CD14-positive monocyte (primary cell): ENCODE measurements around the gene INO80C. TPM values are rescaled to one million over a fixed set of nuclear protein-coding genes. Genes with fewer than 3 reads are reported as not detected.

Source experiments
- DNase-seq, 3 donors: peaks; one replicate each; pipeline ENCODE4 v3.0.0-alpha.2; 2011 to 2022
- H2AFZ ChIP-seq: 2 replicates; pipeline ENCODE4 v1.6.0; 2012; ENCODE audit warnings: mild to moderate bottlenecking, low read depth, low read length, inconsistent platforms; ENCODE audit not compliant: insufficient read depth, poor library complexity, severe bottlenecking
- H3K27ac ChIP-seq, 2 donors: 1 replicate in 1 of 2; 2 replicates in 1 of 2; pipeline ENCODE4 v1.5.1; 2012 to 2013; ENCODE audit warnings: low read length in 2 of 2, control low read depth in 1 of 2, inconsistent platforms in 1 of 2, low read depth in 1 of 2, mild to moderate bottlenecking in 1 of 2
- H3K27me3 ChIP-seq, 2 donors: one replicate each; pipeline versions ENCODE4 v1.6.0 to v1.6.1; 2011 to 2013; ENCODE audit warnings: low read length in 2 of 2; ENCODE audit not compliant: control insufficient read depth in 2 of 2, insufficient read depth in 2 of 2
- H3K36me3 ChIP-seq, 2 donors: replicated peaks in 1 of 2; 1 replicate in 1 of 2; 2 replicates in 1 of 2; pipeline versions ENCODE4 v1.5.1 to v1.6.1; 2012 to 2013; ENCODE audit warnings: low read length in 2 of 2, control low read depth in 1 of 2, inconsistent platforms in 1 of 2, mild to moderate bottlenecking in 1 of 2; ENCODE audit not compliant: insufficient read depth in 2 of 2, control insufficient read depth in 1 of 2
- H3K4me1 ChIP-seq, 2 donors: 1 replicate in 1 of 2; 2 replicates in 1 of 2; pipeline versions ENCODE4 v1.5.1 to v1.6.1; 2012 to 2013; ENCODE audit warnings: low read length in 2 of 2, control low read depth in 1 of 2, inconsistent platforms in 1 of 2, mild to moderate bottlenecking in 1 of 2, moderate library complexity in 1 of 2; ENCODE audit not compliant: insufficient read depth in 2 of 2, control insufficient read depth in 1 of 2
- H3K4me2 ChIP-seq: replicated peaks from 2 replicates; pipeline ENCODE3; 2012; ENCODE audit warnings: low read length, moderate library complexity, mild to moderate bottlenecking; ENCODE audit not compliant: poor library complexity, severe bottlenecking; ENCODE audit errors: extremely low read depth
- H3K4me3 ChIP-seq, 3 experiments: fragments of 200-600 bp in 1 of 3; sonication (generic) in 1 of 3; replicated peaks in 1 of 3; 1 replicate in 2 of 3; 2 replicates in 1 of 3; pipeline ENCODE4 v1.5.1; 2011 to 2013; ENCODE audit warnings: low read length in 3 of 3, mild to moderate bottlenecking in 3 of 3, control low read depth in 2 of 3, low read depth in 2 of 3, inconsistent platforms in 1 of 3, moderate library complexity in 1 of 3
- H3K79me2 ChIP-seq: 2 replicates; pipeline ENCODE4 v1.6.0; 2012; ENCODE audit warnings: mild to moderate bottlenecking, control low read depth, inconsistent platforms, low read length, moderate library complexity; ENCODE audit not compliant: insufficient read depth
- H3K9ac ChIP-seq: 2 replicates; pipeline ENCODE4 v1.6.0; 2017; ENCODE audit warnings: low read length, mild to moderate bottlenecking; ENCODE audit not compliant: insufficient read depth, poor library complexity, severe bottlenecking
- H3K9me3 ChIP-seq, 2 donors: replicated peaks in 1 of 2; 1 replicate in 1 of 2; 2 replicates in 1 of 2; pipeline versions ENCODE4 v1.5.1 to v1.6.1; 2012 to 2013; ENCODE audit warnings: low read length in 2 of 2, control low read depth in 1 of 2; ENCODE audit not compliant: control insufficient read depth in 1 of 2, insufficient read depth in 1 of 2
- H4K20me1 ChIP-seq: 2 replicates; pipeline ENCODE4 v1.6.0; 2012; ENCODE audit warnings: mild to moderate bottlenecking, low read length, control low read depth, moderate library complexity; ENCODE audit not compliant: insufficient read depth
- H3K27ac Mint-ChIP-seq, 7 donors: one replicate each; pipeline ENCODE4 v1.8.0; 2020; ENCODE audit warnings: mild to moderate bottlenecking in 7 of 7, mixed read lengths in 7 of 7, moderate library complexity in 6 of 7, inconsistent platforms in 2 of 7
- H3K27me3 Mint-ChIP-seq, 3 donors: one replicate each; pipeline ENCODE4 v1.8.0; 2021 to 2022; ENCODE audit warnings: low read depth in 3 of 3, mild to moderate bottlenecking in 3 of 3, mixed read lengths in 3 of 3, moderate library complexity in 3 of 3, inconsistent platforms in 1 of 3
- H3K36me3 Mint-ChIP-seq, 2 donors: one replicate each; pipeline ENCODE4 v1.8.0; 2020; ENCODE audit warnings: mixed read lengths in 2 of 2, inconsistent platforms in 1 of 2, mild to moderate bottlenecking in 1 of 2
- H3K4me1 Mint-ChIP-seq: one replicate; pipeline ENCODE4 v1.8.0; 2020; ENCODE audit warnings: mild to moderate bottlenecking, mixed read lengths
- H3K4me3 Mint-ChIP-seq, 2 donors: one replicate each; pipeline ENCODE4 v1.8.0; 2020; ENCODE audit warnings: mild to moderate bottlenecking in 2 of 2, mixed read lengths in 2 of 2, moderate library complexity in 1 of 2
- H3K9me3 Mint-ChIP-seq, 7 donors: one replicate each; pipeline ENCODE4 v1.8.0; 2020 to 2022; ENCODE audit warnings: mixed read lengths in 7 of 7, mild to moderate bottlenecking in 6 of 7, moderate library complexity in 6 of 7, inconsistent platforms in 2 of 7
- WGBS: methylation state at CpG from one replicate; pipeline ENCODE4 v1.1.5; 2013; ENCODE audit warnings: missing lambda C conversion rate; ENCODE audit not compliant: insufficient coverage; 5-methylcytosine and 5-hydroxymethylcytosine counted together
- intact Hi-C, 2 donors: fragments of 100-400 bp; cut with micrococcal nuclease; formaldehyde crosslinking; loops; one replicate each; pipeline versions ENCODE4 v1.15.0 to v1.15.1; 2023
- polyA plus RNA-seq, 3 donors: library from polyadenylated mRNA; depleted of rRNA in 1 of 3; unstranded in 2 of 3; stranded (reverse) in 1 of 3; fragments of 300-500 nt in 2 of 3; fragments of >200 nt in 1 of 3; fragmentation: Illumina TruSeq in 2 of 3; gene quantifications; 1 replicate in 2 of 3; 2 replicates in 1 of 3; pipeline ENCODE4 v1.2.3, GENCODE V29; 2012 to 2021
- TF ChIP-seq, protein P1 (sequence below): fragments of 200-600 bp; IDR thresholded peaks from one replicate; pipeline ENCODE4 v1.8.0; 2022; ENCODE audit warnings: antibody characterized with exemption, mild to moderate bottlenecking

Gene INO80C
- polyA plus RNA-seq, 3 donors = 17.7 to 27.9 (median 22.3) TPM

DNA sequence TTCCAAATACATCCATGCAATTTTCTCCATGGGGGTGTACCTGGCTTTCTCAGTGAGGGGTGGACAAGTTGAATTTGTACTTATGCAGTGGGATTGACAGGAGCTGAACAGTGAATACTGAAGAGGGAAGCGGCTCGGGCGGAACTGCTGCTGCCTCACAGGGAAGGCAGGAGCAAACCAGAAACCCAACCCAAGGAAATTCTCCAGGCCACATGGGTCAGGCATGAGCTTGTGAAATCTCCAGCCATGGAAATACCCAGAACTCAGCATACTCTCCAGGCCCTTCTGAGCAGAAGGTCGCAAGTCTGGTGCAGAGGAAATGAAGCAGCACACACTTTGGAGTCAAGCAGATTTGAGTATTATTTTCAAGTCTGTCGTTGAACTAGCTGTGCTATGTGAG, 26.5 kb upstream of the INO80C start:
- Mint-ChIP-seq H3K4me1 (peaks cover 43% of the 10 kb centered on the region), H3K9me3 (peaks cover 0 to 5% (median 0%) of the 10 kb centered on the region in 7 donors), H3K27ac (peak overlapping the region in 4 of 7 donors; percentile 28 to 89 (median 67)), H3K36me3 (no peaks in the 10 kb centered on the region), H3K27me3 (peaks cover 0 to 2% (median 0%) of the 10 kb centered on the region in 3 donors), H3K4me3 (no peak overlapping the region)
- Histone ChIP-seq H3K27me3 (no peaks in the 10 kb centered on the region), H3K4me1 (peaks cover 39% of the 10 kb centered on the region in 2 donors), H4K20me1 (no peaks in the 10 kb centered on the region), H3K9me3 (no peaks in the 10 kb centered on the region), H3K79me2 (no peaks in the 10 kb centered on the region), H3K4me3 (peak overlapping the region in 1 of 3 experiments; percentile 11), H3K27ac (peak overlapping the region; percentile 27 to 61), H3K36me3 (no peaks in the 10 kb centered on the region), H2AFZ (no peak overlapping the region), H3K9ac (no peak overlapping the region), H3K4me2 (peak overlapping the region; percentile 4)
- WGBS = 4% methylated on average over 5 of the region's 5 CpGs
- intact Hi-C loops = no loop called here
- TF ChIP-seq, protein P1, sequence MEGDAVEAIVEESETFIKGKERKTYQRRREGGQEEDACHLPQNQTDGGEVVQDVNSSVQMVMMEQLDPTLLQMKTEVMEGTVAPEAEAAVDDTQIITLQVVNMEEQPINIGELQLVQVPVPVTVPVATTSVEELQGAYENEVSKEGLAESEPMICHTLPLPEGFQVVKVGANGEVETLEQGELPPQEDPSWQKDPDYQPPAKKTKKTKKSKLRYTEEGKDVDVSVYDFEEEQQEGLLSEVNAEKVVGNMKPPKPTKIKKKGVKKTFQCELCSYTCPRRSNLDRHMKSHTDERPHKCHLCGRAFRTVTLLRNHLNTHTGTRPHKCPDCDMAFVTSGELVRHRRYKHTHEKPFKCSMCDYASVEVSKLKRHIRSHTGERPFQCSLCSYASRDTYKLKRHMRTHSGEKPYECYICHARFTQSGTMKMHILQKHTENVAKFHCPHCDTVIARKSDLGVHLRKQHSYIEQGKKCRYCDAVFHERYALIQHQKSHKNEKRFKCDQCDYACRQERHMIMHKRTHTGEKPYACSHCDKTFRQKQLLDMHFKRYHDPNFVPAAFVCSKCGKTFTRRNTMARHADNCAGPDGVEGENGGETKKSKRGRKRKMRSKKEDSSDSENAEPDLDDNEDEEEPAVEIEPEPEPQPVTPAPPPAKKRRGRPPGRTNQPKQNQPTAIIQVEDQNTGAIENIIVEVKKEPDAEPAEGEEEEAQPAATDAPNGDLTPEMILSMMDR = no peak
- DNase-seq = peak; percentile 27 to 82 (median 44)

DNA sequence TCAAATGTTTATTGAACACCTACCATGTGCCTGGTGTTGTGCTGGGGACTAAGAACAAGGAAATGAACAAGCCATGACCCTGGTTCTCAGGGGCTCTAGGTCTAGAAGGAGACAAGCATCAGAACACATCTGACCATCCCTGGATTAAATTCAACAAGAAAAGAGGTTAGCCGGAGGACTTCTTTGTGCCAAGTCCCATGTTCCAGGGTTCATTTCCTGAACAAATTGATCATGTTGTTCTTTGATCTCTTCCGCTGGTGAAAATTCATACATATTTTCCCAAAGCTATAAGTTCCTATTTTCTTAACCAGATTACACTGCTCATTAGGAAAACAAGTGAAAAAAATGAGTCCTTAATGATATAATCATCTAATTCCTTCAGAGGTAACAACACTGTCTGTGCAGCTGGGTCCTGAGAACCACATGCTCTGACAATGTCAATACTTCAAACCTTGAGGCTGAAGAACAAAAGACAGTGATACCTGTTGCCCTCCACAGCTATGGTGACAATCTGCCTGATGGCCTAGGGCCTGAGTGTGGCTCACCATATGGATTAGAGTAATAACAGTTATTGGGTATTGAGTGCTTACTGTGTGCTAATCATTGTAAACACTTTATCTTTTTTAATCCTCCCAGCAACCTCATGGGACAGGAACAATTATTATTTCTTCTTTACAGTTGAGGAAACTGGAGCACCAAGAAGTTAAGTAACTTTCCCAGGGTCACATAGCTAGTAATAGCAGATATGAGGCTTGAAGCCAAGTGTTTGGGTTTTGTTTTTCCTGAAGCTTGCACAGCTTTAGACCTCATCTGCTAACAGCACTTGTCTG, 24.6 kb upstream of the INO80C start:
- no peak overlapping the region for H3K27ac ChIP-seq
- H3K36me3 Mint-ChIP-seq = no peaks in the 10 kb centered on the region
- H3K27me3 ChIP-seq = no peaks in the 10 kb centered on the region
- no peak overlapping the region for H3K4me2 ChIP-seq
- intact Hi-C loops = no loop called here
- no peak overlapping the region for H3K9ac ChIP-seq
- no peak overlapping the region for H2AFZ ChIP-seq
- H3K4me1 Mint-ChIP-seq = peaks cover 46% of the 10 kb centered on the region
- no peak overlapping the region for H3K27ac Mint-ChIP-seq
- H3K4me3 Mint-ChIP-seq = no peak overlapping the region
- no peak overlapping the region for H3K4me3 ChIP-seq
- DNase-seq = no peak
- H3K9me3 ChIP-seq = no peaks in the 10 kb centered on the region
- H3K36me3 ChIP-seq = no peaks in the 10 kb centered on the region
- no peaks in the 10 kb centered on the region for H3K9me3 Mint-ChIP-seq
- H3K4me1 ChIP-seq = peaks cover 39% of the 10 kb centered on the region in 2 donors
- no peaks in the 10 kb centered on the region for H4K20me1 ChIP-seq
- TF ChIP-seq, protein P1 = no peak
- 90% methylated on average over 2 of the region's 2 CpGs for WGBS
- H3K79me2 ChIP-seq = no peaks in the 10 kb centered on the region
- peaks cover 0 to 2% (median 0%) of the 10 kb centered on the region in 3 donors for H3K27me3 Mint-ChIP-seq
